Lower lobe of right lung (tissue), 2 donors: Measurements from ENCODE around the gene ITGAE. TPM values are rescaled to one million over a fixed set of nuclear protein-coding genes. Genes with fewer than 3 reads are reported as not detected.

ENCODE experiments used
- ATAC-seq, 2 donors: fragments of 200-7000 bp; cut with Tn5 transposase; one replicate each; pipeline ENCODE4 v1.9.1; 2020 to 2022; ENCODE audit warnings: mild to moderate bottlenecking in 2 of 2, moderate library complexity in 2 of 2
- DNase-seq: peaks from one replicate; pipeline ENCODE4 v3.0.0-alpha.2; 2020
- H3K27ac ChIP-seq: fragments of 200-600 bp; one replicate; pipeline ENCODE4 v1.8.0; 2022
- H3K27me3 ChIP-seq: fragments of 200-600 bp; one replicate; pipeline ENCODE4 v1.8.0; 2022; ENCODE audit warnings: low read depth
- H3K36me3 ChIP-seq: fragments of 200-600 bp; one replicate; pipeline ENCODE4 v1.8.0; 2022; ENCODE audit warnings: mild to moderate bottlenecking
- H3K4me1 ChIP-seq: fragments of 200-600 bp; one replicate; pipeline ENCODE4 v1.8.0; 2022
- H3K4me3 ChIP-seq: fragments of 200-600 bp; one replicate; pipeline ENCODE4 v1.8.0; 2022; ENCODE audit warnings: mild to moderate bottlenecking
- H3K9me3 ChIP-seq: fragments of 200-600 bp; one replicate; pipeline ENCODE4 v1.8.0; 2022
- intact Hi-C: fragments of 100-400 bp; cut with DNase I; formaldehyde crosslinking; loops from one replicate; pipeline ENCODE4 v1.11.0; 2022
- total RNA-seq: library from RNA; stranded (reverse); fragmentation: NEBNext Ultra II Directional; extraction: Animal tissue kit (Norgen Biotek cat#: 25700); gene quantifications from one replicate; pipeline ENCODE4 v1.2.1, GENCODE V29; 2021
- TF ChIP-seq, protein P1 (sequence below): fragments of 200-600 bp; IDR thresholded peaks from one replicate; pipeline ENCODE4 v1.8.0; 2022; ENCODE audit warnings: antibody characterized with exemption, mild to moderate bottlenecking
- donor health status: DM: no; HTN: yes; CAD: no; lungs with severe emphysema.

Gene ITGAE
- total RNA-seq, 1 donor from 2014 or later, result 35.4 TPM

DNA sequence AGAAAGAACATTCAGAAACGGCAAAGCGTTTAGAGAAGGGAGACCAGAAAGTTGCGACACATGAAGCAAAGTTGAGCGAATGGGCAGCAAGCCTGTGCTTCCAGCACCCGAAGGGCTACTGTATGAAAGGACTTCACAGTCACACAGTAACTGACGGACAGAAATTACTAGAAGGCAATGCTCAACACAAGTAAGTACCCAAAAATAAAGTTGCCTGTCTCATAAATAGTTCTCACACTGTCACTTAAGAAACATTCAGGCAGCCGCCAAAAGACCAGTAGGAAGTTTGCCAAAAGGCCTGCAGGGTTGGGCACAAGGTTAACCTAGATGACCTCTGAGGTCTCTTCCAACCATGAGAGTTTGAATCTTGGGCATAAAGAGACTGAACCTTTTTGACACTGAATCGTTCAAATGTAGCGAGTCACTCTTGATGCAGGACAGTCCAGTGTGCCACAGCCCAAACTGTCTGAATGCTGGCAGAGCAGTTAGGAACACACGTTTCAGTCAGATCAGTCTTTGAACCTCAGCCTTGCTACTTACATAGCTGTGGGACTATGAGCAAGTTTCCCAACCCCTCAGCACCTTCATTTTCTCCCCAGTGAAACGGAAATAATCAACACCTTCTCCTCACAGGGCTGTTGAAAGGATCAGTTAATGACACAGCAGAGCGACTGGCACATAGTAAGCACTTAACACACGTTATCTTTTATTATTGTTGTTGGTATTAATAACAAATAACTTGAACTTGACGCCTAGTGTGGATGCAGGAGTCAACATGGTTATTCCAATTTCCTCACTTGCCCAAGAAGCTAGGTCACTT, 34.6 kb upstream of the ITGAE start:
- H3K27me3 ChIP-seq, result no peaks in the 10 kb centered on the region
- intact Hi-C loops, result no loop called here
- DNase-seq (no peak), ATAC-seq (no peak)
- H3K36me3 ChIP-seq, result peaks cover 85% of the 10 kb centered on the region
- no peak overlapping the region for H3K27ac ChIP-seq
- H3K9me3 ChIP-seq, result no peaks in the 10 kb centered on the region
- no peak overlapping the region for H3K4me3 ChIP-seq
- TF ChIP-seq, protein P1, sequence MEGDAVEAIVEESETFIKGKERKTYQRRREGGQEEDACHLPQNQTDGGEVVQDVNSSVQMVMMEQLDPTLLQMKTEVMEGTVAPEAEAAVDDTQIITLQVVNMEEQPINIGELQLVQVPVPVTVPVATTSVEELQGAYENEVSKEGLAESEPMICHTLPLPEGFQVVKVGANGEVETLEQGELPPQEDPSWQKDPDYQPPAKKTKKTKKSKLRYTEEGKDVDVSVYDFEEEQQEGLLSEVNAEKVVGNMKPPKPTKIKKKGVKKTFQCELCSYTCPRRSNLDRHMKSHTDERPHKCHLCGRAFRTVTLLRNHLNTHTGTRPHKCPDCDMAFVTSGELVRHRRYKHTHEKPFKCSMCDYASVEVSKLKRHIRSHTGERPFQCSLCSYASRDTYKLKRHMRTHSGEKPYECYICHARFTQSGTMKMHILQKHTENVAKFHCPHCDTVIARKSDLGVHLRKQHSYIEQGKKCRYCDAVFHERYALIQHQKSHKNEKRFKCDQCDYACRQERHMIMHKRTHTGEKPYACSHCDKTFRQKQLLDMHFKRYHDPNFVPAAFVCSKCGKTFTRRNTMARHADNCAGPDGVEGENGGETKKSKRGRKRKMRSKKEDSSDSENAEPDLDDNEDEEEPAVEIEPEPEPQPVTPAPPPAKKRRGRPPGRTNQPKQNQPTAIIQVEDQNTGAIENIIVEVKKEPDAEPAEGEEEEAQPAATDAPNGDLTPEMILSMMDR, result no peak
- peaks cover 8% of the 10 kb centered on the region for H3K4me1 ChIP-seq

DNA sequence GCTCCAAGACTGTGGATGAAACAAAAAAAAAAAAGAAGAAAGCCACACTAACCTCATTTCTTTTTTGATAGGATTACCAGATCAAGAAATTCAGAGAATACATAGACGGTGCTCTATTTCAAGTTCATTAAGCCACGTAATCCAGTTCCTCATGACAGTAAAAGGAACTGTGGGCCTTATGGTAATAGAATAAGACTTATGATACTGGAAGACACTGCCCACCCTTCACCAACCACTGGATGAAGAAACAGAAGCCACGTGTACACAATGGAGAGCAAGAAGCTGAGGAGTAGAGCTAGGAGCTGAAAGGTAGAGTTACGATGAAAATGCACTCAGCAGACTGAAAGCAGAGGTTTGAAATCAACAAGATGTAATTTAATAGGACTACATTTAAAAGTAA, 33.8 kb upstream of the ITGAE start:
- no peak for DNase-seq
- intact Hi-C loops, result no loop called here
- H3K36me3 ChIP-seq, result peaks cover 80% of the 10 kb centered on the region
- H3K4me3 ChIP-seq, result no peak overlapping the region
- peak; percentile 71 to 80 for ATAC-seq
- H3K27me3 ChIP-seq, result no peaks in the 10 kb centered on the region
- peaks cover 8% of the 10 kb centered on the region for H3K4me1 ChIP-seq
- TF ChIP-seq, protein P1, result no peak
- no peaks in the 10 kb centered on the region for H3K9me3 ChIP-seq
- no peak overlapping the region for H3K27ac ChIP-seq

DNA sequence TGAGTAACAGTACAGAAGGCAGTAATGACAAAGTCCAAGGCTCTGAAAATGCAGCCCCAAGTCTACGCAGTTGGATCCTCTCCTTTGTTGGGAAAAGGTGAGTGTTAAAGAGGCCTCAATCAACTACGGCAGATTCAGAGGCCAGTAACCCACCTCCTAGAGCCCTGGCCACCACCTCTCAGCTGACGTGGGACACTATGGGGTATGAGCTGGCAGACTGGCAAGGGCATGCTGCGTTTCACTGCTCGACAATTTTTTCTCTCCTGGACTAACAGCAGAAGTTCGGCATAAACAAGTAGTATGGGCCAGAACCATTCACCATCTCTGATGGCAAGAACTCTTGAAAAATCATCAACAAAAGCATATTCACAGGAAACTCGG, 27.9 kb upstream of the ITGAE start:
- TF ChIP-seq, protein P1, result no peak
- no peak overlapping the region for H3K27ac ChIP-seq
- H3K36me3 ChIP-seq, result peaks cover 74% of the 10 kb centered on the region
- H3K4me1 ChIP-seq, result peaks cover 15% of the 10 kb centered on the region
- no peaks in the 10 kb centered on the region for H3K9me3 ChIP-seq
- DNase-seq, result no peak
- no peaks in the 10 kb centered on the region for H3K27me3 ChIP-seq
- intact Hi-C loops, result no loop called here
- no peak for ATAC-seq
- H3K4me3 ChIP-seq, result no peak overlapping the region

DNA sequence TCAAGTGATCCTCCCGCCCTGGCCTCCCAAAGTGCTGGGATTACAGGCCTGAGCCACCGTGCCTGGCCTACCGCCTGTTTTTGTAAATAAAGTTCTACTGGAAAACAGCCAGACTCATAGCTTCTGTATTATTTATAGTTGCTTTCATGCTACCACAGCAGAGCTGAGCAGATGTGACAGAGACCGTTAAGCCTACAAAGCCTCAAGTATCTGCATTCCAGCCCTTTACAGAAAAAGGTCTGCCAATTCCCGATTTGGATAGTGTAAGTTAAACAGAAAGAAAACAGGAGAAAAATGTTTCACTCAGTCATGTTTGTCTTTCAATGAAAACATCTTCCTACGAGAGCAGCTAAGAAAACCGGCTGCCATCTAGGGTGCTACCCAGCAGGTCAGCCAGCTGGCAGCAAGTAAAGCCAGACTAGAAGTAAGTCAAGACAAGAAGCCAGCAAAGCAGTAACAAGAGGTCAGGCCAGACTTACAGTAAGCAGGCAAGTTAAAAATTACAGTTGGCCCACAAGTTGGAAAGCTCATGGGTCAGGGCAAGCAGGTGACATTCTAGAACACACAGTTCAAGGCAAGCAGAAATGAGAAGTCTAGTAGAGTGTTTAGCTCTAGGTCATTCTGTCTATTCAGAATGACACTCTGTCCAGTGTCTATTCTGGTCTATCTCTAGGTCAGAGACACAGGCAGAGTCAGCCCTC, 27.3 kb upstream of the ITGAE start:
- intact Hi-C loops, result no loop called here
- H3K27ac ChIP-seq, result no peak overlapping the region
- TF ChIP-seq, protein P1, result no peak
- no peaks in the 10 kb centered on the region for H3K27me3 ChIP-seq
- ATAC-seq (peak in 1 of 2 donors; percentile 51), DNase-seq (no peak)
- H3K4me3 ChIP-seq, result no peak overlapping the region
- peaks cover 15% of the 10 kb centered on the region for H3K4me1 ChIP-seq
- H3K36me3 ChIP-seq, result peaks cover 74% of the 10 kb centered on the region
- H3K9me3 ChIP-seq, result no peaks in the 10 kb centered on the region

DNA sequence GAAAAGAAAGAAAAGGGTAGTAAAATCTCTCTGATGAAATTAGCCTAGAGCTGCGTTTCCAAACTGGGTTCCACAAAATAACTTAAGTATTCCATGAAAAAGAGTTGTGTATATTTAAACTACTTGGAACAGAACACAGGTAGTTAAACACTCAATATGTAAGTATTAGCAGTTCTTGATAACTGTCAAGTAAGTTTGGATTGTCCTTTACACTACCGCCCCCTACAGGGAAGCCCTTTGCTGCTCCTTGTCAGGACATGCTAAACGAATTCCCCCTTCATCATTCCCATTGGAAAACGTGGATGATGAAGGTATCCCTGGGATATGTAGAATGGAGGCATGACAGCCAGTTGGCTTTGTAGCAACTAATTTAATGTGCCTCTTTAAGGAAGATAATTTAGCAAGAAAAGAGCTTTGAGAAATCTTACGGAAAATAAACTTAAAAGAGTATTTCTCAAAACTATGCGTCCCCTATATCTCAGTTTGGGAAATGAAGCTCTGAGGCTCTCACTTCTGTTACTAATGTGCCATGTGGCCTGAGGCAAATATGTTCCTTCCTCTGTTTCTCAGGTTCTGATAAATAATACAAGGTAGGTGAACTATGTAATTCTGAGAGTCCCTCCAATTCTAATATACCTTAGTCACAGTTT, 26.3 kb upstream of the ITGAE start:
- Histone ChIP-seq H3K27ac (no peak overlapping the region), H3K27me3 (no peaks in the 10 kb centered on the region), H3K4me3 (no peak overlapping the region), H3K9me3 (no peaks in the 10 kb centered on the region), H3K4me1 (peaks cover 15% of the 10 kb centered on the region), H3K36me3 (peaks cover 75% of the 10 kb centered on the region)
- TF ChIP-seq, protein P1, result peak; percentile 66
- intact Hi-C loops, result no loop called here
- no peak for DNase-seq
- peak; percentile 74 for ATAC-seq
